Lower lobe of right lung (tissue), 2 donors: ENCODE results near the gene RSF1. TPM values are rescaled to one million over a fixed set of nuclear protein-coding genes. Genes with fewer than 3 reads are reported as not detected.
A peak's percentile ranks its signal among the peaks of the same experiment; 100 is the strongest.
"Not testable (repeated sequence)": the region's sequence is repeated elsewhere in the genome, so short reads cannot be mapped to it uniquely, and the experiment has no call there.

ENCODE experiments used
- ATAC-seq, 2 donors: fragments of 200-7000 bp; cut with Tn5 transposase; one replicate each; pipeline ENCODE4 v1.9.1; 2020 to 2022; ENCODE audit warnings: mild to moderate bottlenecking in 2 of 2, moderate library complexity in 2 of 2
- DNase-seq: peaks from one replicate; pipeline ENCODE4 v3.0.0-alpha.2; 2020
- H3K27ac ChIP-seq: fragments of 200-600 bp; one replicate; pipeline ENCODE4 v1.8.0; 2022
- H3K27me3 ChIP-seq: fragments of 200-600 bp; one replicate; pipeline ENCODE4 v1.8.0; 2022; ENCODE audit warnings: low read depth
- H3K36me3 ChIP-seq: fragments of 200-600 bp; one replicate; pipeline ENCODE4 v1.8.0; 2022; ENCODE audit warnings: mild to moderate bottlenecking
- H3K4me1 ChIP-seq: fragments of 200-600 bp; one replicate; pipeline ENCODE4 v1.8.0; 2022
- H3K4me3 ChIP-seq: fragments of 200-600 bp; one replicate; pipeline ENCODE4 v1.8.0; 2022; ENCODE audit warnings: mild to moderate bottlenecking
- H3K9me3 ChIP-seq: fragments of 200-600 bp; one replicate; pipeline ENCODE4 v1.8.0; 2022
- CTCF ChIP-seq: fragments of 200-600 bp; IDR thresholded peaks from one replicate; pipeline ENCODE4 v1.8.0; 2022; ENCODE audit warnings: antibody characterized with exemption, mild to moderate bottlenecking
- intact Hi-C: fragments of 100-400 bp; cut with DNase I; formaldehyde crosslinking; loops from one replicate; pipeline ENCODE4 v1.11.0; 2022
- total RNA-seq: library from RNA; stranded (reverse); fragmentation: NEBNext Ultra II Directional; extraction: Animal tissue kit (Norgen Biotek cat#: 25700); gene quantifications from one replicate; pipeline ENCODE4 v1.2.1, GENCODE V29; 2021
- donor health status: DM: no; HTN: yes; CAD: no; lungs with severe emphysema.

The RSF1 gene
- total RNA-seq, 1 donor from 2014 or later, result 59.6 TPM

- intact Hi-C loops, result no loop called here
- no peak for TF ChIP-seq CTCF
- H3K9me3 ChIP-seq, result no peaks in the 10 kb centered on the region
- H3K36me3 ChIP-seq, result no peaks in the 10 kb centered on the region
- peak overlapping the region; percentile 52 for H3K27ac ChIP-seq
- peaks cover 34% of the 10 kb centered on the region for H3K4me1 ChIP-seq
- ATAC-seq (no peak), DNase-seq (no peak)
- no peak overlapping the region for H3K4me3 ChIP-seq
- H3K27me3 ChIP-seq, result no peaks in the 10 kb centered on the region
Observed at GRCh38 chr11:77823775-77824174, 3.3 kb upstream of the RSF1 start.

- intact Hi-C loops, H3K27me3 ChIP-seq, H3K9me3 ChIP-seq, ATAC-seq, H3K27ac ChIP-seq, DNase-seq, H3K36me3 ChIP-seq: not testable (repeated sequence)
- Histone ChIP-seq H3K4me1 (peaks cover 43% of the 10 kb centered on the region), H3K4me3 (peak overlapping the region; percentile 97)
Observed at GRCh38 chr11:77822126-77822525, 1.6 kb upstream of the RSF1 start.

- intact Hi-C loops, result no loop called here
- ATAC-seq (peak; percentile 0 to 3), DNase-seq (no peak)
- H3K4me1 ChIP-seq, result peaks cover 47% of the 10 kb centered on the region
- H3K27ac ChIP-seq, result peak overlapping the region; percentile 70
- H3K36me3 ChIP-seq, result no peaks in the 10 kb centered on the region
- peak overlapping the region; percentile 97 for H3K4me3 ChIP-seq
- no peaks in the 10 kb centered on the region for H3K27me3 ChIP-seq
- no peaks in the 10 kb centered on the region for H3K9me3 ChIP-seq
- TF ChIP-seq CTCF, result no peak
Observed at GRCh38 chr11:77821349-77821851, 878 bp upstream of the RSF1 start.

- intact Hi-C loops, result no loop called here
- Histone ChIP-seq H3K27ac (peak overlapping the region; percentile 92), H3K27me3 (no peaks in the 10 kb centered on the region), H3K9me3 (no peaks in the 10 kb centered on the region), H3K4me1 (peaks cover 55% of the 10 kb centered on the region), H3K4me3 (peak overlapping the region; percentile 97), H3K36me3 (no peaks in the 10 kb centered on the region)
- peak; percentile 41 to 54 for ATAC-seq
- TF ChIP-seq CTCF, result no peak
- DNase-seq, result peak; percentile 66
Observed at GRCh38 chr11:77819921-77820564, 479 bp downstream of the RSF1 start.

- ATAC-seq (peak; percentile 67), DNase-seq (peak; percentile 89)
- intact Hi-C loops, result no loop called here
- H3K27ac ChIP-seq, result peak overlapping the region; percentile 92
- H3K27me3 ChIP-seq, result no peaks in the 10 kb centered on the region
- H3K36me3 ChIP-seq, result no peaks in the 10 kb centered on the region
- H3K9me3 ChIP-seq, result peaks cover 4% of the 10 kb centered on the region
- H3K4me1 ChIP-seq, result peaks cover 55% of the 10 kb centered on the region
- peak overlapping the region; percentile 97 for H3K4me3 ChIP-seq
- TF ChIP-seq CTCF, result no peak
Observed at GRCh38 chr11:77819411-77819920, 1.1 kb downstream of the RSF1 start.

- Histone ChIP-seq H3K9me3 (peaks cover 4% of the 10 kb centered on the region), H3K4me1 (peaks cover 27% of the 10 kb centered on the region), H3K36me3 (peaks cover 6% of the 10 kb centered on the region), H3K27me3 (no peaks in the 10 kb centered on the region), H3K4me3 (no peak overlapping the region), H3K27ac (no peak overlapping the region)
- ATAC-seq, result no peak
- TF ChIP-seq CTCF, result no peak
- DNase-seq, result no peak
- intact Hi-C loops, result no loop called here
Observed at GRCh38 chr11:77815459-77815858, 5.1 kb downstream of the RSF1 start.
